ENCODE data around the gene PDLIM5.
"Not testable (repeated sequence)": the region's sequence is repeated elsewhere in the genome, so short reads cannot be mapped to it uniquely, and the experiment has no call there.

Gene PDLIM5

DNA sequence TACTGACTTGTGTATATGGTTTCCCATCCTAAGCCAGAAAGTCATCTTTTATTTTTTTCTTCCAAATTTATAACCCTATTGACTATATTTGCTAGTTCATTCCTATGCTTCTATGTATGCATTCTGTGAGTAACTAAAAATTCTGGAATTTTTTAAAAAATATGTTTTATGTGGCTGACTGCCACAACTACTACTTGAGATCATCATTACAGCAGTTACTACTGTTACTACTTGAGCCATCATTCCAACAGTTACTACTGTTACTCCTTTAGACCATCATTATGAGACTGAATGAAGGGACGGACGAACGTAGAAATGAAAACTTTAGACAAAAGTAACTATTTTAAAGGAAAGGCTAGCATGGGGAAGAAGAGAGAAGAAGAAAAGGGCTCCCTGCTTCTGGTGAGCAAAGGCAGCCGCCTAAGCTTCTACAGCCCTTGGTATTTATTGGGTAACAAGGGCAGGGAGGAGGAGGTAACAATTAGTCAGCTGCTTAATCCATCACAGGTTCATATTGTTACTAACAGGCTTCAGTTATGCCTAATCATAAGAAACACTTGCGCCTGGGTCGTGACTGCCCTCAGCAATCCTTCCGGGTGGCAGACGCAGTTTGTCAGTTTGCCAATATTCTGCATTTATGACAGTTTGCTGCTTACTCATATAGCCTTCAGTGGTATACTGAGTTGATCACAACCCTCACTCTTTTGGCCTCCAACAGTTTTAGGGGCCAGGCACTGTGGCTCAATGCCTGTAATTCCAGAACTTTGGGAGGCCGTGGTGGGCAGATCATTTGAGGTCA, 80.4 kb downstream of the PDLIM5 start:
- DNase-seq: no peak

DNA sequence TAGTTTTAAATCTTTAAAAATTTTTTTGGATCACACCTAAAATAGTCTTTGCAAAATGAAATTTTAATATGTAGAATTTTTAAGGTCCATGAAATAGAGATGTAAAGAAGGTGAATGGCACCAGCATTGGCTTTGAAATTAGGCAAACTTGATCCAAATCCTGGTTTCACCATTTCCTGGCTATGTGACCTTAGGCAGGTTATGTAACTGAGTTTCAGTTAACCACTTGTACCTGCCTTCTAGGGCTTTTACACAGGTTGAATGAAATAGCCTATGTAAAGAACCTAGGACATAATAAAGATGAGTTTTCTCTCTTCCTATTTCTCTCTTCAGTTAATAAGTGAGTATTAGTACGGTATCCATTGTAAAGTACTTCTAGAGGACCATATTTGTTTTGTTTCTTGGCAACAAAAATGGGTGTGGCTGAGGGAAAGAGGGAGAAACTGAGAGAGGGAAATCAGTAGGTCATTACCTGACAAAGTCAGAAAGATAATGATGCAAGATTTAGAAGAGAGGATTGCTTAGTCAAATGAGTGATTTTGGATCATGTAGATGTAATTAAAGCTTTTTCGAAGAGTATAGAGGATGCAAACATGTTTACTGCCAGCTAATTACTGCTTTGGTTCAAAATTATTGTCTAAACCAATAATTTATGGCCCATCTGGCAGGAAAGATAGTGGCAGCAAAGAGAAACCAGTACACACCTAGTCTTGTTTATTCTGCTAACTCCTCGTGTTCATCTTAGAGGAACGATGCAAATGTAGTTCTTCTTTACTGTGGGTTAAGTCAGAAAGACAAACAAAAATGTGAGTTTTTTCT, 81.9 kb downstream of the PDLIM5 start:
- no peak for DNase-seq

DNA sequence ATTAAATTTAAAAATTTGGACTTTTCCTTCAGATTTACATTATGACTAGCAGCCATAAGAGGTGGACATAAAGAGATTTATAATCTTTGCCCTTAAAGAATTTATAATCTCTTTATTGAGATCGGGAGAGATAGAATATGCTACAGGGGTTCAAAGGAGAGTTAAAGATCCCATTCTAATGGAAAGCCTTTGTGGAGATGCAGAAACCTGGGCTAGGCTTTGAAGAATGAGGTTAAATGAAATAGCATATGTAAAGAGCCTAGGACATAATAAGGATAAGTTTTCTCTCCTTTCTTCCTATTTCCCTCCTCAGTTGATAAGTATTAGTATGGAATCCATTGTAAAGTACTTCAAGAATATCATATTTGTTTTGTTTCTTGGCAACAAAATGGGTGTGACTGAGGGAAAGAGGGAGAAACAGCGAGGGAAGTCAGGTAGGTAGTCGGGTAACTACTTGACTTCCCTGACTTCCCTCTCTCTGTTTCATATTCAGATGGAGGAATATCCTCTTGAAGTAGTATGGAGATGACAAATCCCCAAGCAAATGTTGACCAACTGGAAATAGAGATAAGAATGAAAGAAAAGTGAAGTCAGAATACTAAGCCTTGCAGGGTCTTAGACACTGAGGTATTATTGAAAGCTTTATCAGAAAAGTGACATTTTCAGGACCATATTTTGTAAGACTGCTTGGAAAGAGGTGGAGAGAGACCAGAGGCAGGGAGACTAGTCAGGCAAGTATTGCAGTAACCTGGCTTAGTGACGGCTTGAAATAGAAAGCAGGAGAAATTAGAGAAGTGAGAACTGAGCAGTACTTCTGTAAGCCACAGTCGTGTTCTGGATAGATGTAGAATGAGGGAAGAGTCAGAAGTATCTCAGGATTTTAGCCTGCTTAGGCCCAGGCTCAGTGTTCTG, 82.9 kb downstream of the PDLIM5 start:
- DNase-seq: no peak

DNA sequence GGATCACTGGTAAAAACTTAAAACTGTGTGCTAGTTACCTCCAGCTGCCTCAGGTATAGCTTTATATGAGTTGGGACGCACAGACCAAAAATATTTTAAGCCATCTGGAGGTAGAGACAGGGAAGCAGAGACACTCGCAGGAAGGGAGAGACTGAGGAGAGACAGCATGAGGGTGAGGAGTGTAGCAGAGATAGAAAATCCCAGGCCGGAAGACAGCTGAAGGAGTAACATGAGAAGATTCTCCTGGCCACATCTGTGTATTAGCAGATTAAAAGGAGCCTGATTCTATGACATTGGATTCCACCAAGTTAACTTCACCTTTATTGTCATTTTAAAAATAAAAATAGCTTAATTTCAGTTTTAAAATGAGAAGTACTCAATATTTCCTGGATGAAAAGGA, 84.3 kb downstream of the PDLIM5 start:
- DNase-seq: no peak

DNA sequence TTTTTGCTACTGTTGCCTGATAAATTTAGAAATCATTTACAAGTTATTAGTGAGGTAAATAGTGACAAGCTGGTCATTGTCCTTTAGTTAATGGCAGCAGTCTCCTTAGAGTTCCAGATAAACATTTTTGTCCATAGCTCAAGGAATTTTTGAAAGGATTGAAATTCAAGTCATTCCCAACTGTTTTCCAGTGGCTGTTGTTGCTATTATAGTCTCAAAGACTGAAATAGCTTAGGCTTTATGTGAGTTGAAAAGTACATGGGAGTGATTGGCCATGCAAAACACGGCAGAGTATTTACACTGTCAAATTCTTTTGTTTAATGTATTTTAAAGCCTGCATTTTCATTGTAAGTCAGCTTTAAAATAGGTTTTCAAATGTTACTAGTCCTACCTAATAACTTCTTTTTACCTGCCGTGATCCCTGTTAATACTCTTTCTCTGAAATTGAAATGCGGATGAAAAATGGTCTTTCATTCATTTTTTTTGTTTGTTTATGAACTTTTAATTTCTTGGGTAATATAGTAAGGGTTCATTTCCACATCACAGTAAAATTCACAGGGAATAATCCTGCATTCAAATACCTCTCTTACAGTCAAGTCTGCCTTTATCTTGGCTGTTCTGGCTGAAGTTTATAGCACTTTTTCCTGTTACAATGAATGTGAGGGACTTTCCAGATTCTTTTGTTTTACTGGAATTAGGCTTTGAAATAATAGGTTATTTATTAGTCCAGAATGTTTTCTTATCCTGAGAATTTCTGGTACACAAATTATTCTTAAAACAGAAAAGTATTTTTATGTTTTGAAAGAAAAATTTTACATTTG, 85.1 kb downstream of the PDLIM5 start:
- DNase-seq: no peak

DNA sequence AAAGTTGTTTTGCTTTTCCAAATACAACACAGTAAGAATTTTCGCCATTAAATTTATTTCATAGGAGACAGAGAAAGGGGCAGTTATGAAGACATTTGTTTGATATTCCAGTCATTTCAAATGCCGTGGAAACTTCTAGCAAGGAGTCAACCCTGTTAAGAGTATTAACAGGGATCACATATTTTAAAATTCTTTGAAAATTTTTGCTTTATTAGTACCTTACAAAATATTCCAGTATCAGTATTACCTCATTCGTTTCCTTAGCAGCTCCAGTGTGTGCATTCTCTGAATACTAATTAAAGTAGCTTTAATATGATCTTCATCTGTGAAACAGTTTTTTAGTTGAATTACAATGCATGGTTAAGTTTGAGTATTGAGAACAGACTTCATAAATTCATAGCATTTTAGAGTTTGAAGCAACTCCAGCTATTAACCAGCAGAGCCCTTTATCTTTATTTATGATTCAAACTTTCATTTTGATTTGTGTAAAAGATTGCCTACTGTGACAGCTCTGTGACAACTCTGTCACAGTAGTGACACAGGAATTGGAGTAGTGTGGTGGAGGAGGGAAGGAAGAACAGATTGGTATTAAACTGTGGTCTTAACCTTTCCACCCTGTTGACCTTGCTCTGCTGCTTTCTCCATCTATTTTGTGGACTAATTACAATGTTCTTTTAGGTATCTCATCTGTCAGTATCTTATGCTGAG, 86.3 kb downstream of the PDLIM5 start:
- no peak for DNase-seq

DNA sequence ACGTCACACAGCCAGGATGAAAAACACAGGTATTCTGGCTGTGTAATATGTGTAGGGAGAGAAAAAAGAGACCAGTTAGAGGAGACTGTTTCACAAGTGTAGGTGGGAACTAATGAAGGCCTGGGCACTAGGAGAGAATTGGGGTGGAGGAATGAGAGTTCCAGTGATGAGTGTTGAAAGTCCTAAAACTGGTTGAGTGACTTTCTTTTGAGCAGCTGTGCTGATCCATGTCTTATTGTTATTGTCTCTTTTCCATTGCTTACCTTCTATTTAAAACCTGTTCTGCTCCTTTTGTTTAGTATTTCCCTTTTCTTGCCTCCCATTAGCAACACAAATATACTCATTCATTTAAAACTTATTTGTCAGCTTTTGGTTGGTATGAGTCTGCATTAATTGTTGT, 88.7 kb downstream of the PDLIM5 start:
- DNase-seq: no peak

DNA sequence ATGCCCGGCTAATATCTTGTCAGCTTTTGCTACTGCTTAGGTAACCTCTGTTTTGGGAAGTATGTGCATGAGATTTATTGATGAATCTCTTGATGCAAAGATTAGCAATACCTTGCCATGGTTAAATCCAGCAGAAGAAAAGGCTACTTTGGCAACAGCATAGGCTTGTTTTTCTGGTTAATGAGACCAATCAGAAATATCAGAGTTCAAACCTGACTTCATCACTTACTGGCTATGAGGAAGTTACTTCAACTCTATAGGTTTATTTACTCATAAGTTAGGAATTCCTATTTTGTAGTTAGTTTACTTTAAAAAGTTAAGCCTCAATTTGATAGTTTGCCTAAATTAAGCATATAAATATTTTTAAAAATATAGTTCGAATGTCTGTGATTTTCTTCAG, 93.1 kb downstream of the PDLIM5 start:
- DNase-seq: no peak

DNA sequence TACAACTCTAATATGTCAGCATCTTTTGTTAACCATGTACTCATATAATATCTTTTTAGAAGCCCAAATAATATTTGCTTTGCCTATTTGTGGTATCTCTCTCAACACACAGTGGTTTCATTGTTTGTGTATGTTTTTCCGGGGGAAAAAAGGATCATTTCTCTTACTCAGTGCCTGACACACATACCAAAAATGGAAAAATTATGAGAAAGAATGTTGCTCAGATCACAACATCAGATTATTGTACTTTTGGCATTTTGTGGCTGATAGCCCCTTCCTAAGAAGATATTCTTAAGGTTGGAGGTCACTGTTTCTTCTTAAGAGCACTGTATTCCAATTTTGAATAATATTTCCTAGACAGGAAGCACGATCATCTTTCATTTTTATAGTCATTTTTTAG, 93.6 kb downstream of the PDLIM5 start:
- no peak for DNase-seq

DNA sequence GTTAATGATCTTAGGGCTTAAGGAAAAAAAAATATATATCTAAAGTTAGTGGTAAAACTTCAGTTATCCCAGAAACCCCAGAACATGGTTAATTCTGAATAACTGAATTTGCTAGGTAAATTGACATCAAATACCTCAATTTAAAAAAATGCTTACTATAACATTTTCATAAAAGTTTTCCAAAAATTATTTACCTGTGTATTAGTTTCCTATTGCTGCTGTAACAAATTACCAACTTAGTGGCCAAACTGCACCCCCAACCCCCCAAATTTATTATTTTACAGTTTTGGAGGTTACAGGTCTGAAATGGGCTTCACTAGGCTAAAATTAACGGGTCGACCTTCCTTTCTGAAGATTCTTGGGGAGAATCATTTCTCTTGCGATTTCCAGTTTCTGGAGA, 95.2 kb downstream of the PDLIM5 start:
- DNase-seq: no peak

DNA sequence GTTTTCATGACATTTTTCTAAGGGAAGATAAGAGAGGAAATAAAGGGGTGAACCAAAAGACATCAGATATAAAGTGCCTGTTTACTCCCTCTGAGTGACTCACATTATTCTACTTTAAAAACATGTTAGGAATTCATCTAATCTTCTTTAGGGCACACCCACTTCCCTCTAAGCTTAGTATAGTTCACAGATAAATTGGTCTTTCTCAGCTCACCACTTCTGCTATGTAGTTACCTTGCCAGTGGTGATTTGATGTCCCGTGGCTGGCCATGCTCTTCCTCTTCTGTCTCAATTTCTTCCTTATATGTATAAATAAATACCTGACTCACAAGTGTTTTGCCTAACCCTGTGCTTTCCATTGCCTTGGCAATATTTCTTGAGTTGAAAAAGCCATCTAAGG, 96.8 kb downstream of the PDLIM5 start:
- no peak for DNase-seq

DNA sequence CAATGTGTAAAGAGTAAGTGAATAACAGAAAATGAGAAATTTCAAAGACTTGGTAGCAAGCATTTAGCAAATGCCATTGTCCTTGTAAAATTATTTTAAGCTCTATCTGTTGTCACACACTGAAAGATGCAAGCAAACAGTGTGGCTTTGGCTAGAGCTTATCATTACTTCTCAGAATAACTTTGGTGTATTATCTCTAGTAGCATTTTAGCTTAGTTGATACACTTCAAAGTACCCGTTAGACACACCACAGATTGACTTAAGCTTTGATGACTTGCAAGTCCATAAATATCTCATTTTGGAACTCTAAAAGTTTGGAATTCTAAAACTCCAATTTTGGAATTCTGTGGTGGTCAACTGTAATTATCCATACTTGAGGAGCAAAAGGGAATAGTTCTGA, 98.6 kb downstream of the PDLIM5 start:
- no peak for DNase-seq

DNA sequence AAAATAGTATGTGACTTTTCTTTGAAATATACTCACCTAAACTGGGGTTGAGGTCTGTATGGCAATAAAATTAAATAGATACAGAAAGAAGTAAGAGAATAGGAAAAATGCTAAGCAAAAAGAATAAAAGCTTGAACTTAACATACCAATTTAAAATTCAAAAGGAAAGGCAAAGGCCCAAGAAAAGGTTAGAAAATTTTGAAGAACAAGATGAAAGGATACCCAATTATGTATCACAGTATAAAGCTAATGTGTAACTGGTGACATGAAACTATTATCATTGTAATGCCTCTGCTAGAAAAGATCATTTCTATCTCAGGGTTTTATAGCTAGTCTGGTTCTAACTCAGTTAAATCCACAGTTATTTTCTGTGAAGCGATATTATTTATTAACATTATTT, 99.1 kb downstream of the PDLIM5 start:
- no peak for DNase-seq

DNA sequence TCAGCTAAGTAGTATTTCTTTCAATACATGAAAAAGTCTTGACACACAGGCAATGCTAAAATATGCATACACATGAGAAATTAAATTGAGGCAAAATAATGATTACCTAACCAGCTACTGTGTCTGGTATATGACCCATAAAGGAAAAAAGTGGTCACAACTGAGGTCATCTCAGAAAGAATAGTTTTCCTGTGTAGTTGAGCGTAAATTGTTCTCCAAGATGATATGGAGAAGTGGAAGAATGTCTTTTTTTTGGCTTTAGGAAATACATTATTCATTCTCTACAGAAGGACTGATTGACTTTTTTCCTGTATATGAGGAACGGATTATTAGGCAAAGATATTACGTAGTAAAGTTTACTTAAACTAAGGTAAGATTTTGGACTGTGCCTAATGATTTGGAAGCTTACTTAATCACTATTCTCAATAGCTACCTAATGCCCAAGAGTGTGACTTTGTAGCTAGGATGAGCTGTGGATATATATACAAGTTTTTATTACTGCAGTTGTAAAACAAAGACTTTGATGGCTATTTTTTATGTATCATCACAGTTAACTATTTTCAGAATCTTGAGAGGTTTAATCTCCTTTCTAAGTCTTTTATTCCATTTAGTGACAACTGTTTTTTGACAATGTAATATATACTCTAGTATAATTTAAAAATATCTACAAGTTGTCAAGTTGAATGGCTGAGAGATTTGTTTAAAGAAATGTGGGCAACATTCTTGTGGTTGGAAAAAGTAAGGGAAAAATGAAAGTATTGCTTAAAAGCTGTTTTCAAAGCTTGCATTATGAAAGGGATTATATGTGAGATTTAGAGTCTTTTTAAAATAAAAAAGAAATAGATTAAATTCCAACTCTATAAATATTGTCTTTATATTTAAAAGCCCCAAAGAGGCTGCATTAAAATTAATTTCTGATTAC, 100.2 kb downstream of the PDLIM5 start:
- no peak for DNase-seq

DNA sequence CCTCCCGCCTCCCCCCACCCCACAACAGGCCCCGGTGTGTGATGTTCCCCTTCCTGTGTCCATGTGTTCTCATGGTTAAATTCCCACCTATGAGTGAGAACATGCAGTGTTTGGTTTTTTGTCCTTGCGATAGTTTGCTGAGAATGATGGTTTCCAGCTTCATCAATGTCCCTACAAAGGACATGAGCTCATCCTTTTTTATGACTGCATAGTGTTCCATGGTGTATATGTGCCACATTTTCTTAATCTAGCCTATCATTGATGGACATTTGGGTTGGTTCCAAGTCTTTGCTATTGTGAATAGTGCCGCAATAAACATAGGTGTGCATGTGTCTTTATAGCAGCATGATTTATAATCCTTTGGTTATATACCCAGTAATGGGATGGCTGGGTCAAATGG, 104.3 kb downstream of the PDLIM5 start:
- DNase-seq: not testable (repeated sequence)

DNA sequence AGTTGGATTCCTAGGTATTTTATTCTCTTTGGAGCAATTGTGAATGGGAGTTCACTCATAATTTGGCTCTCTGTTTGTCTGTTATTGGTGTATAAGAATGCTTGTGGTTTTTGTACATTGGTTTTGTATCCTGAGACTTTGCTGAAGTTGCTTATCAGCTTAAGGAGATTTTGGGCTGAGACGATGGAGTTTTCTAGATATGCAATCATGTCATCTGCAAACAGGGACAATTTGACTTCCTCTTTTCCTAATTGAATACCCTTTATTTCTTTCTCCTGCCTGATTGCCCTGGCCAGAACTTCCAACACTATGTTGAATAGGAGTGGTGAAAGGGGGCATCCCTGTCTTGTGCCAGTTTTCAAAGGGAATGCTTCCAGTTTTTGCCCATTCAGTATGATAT, 105.9 kb downstream of the PDLIM5 start:
- not testable (repeated sequence) for DNase-seq

DNA sequence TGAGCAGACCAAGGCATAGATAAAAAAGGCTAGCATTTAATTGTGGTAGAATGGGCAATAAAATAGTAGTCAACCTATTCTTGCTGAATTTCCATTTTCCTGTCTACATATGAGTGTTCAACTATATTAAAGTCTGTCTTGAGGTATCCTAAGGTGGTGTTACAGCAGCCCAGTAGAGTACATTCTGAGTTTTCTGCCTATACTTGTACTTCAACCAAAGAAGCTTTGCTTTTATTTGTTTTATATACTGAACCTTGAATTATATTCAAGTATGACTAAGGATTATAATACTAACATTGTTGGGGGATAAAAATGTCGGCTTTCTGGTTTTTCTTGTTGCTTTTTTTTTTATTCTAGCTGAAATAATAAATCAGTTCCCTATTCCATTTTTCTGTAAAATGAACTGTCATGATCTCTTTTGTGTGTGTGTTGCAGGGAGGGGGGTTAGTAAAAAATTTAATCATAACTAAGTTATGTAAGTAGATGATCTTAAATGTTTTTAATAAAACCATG, 106.7 kb downstream of the PDLIM5 start:
- DNase-seq: no peak

DNA sequence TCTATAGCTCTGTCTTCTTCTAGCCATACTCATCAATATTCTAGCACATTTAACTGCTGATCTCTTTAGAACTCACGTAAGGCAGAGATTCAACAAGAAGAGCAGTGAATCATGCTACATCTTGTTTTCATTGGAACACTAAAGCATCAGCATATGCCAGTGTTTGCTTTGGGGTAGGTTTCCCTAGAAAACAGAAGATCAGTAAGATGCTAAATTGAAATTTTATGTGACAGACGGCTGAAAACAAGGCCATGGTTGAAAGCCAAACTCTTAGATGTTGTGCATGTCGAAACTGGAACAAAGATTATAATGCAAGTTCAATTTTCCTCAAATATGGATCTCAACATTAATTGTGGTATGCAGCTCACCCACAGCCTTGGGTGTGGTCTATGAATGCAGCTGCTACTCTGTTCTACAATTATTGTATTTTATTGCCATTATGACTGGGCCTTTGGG, 107.6 kb downstream of the PDLIM5 start:
- no peak for DNase-seq

DNA sequence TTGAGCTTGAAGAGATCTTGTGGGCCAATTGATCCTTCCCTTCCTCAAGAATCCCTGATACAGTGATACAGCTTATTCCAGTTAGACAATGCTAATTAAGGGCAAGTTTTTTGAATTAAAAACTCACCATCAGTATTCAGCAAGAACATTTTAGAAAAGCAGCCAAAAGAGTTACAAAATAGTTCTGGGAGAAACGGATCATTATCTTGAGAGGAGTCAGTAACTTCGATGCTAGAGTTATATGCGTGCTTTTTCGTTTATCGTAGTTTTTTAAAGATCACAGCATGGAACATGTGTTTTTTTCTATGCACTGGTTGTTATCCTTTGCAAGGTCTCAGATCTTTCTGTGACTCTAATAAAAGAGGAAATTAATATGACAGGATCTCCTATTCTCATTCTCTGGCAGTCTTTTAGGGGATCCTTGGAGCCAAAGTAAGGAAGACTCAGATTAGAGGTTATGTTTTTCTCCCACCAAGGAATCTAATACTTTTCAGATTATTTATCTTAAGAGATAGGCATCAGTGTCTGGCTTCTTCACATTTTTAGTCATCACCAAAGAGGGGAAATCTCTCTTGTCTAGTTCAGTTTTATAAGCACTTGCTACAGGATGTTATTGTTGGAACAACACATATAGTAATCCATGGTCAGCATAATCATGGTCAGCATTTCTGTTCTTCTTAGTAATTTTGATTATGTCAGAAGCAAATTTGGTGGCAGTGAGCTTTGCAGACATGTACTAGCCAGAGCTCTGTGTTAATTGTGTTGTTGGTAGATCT, 109.7 kb downstream of the PDLIM5 start:
- DNase-seq: no peak

All from NCI-H2029 treated with DMSO at 0.1 percent for 48 hours (cell line).